NT2/D1 (cell line): ENCODE data around the gene CYB5R4.

ENCODE experiments used
- DNase-seq: peaks from one replicate; pipeline ENCODE4 v3.0.0-alpha.2; 2011; ENCODE audit warnings: low read depth, low spot score
- H3K27me3 ChIP-seq: 2 replicates; pipeline ENCODE4 v1.6.0; 2011; ENCODE audit warnings: mild to moderate bottlenecking; ENCODE audit not compliant: insufficient read length, insufficient read depth
- H3K36me3 ChIP-seq: 2 replicates; pipeline ENCODE4 v1.6.1; 2011; ENCODE audit warnings: mild to moderate bottlenecking, low read length, mixed read lengths; ENCODE audit not compliant: insufficient read depth, insufficient read length
- H3K4me1 ChIP-seq: 2 replicates; pipeline ENCODE4 v1.5.1; 2011; ENCODE audit not compliant: insufficient read depth, insufficient read length
- H3K4me3 ChIP-seq: 2 replicates; pipeline ENCODE4 v1.5.1; 2011; ENCODE audit warnings: low read depth; ENCODE audit not compliant: insufficient read length
- H3K9ac ChIP-seq: 2 replicates; pipeline ENCODE4 v1.6.0; 2011; ENCODE audit warnings: low read depth; ENCODE audit not compliant: insufficient read length
- H3K9me3 ChIP-seq: 2 replicates; pipeline ENCODE4 v1.5.1; 2011; ENCODE audit warnings: mild to moderate bottlenecking, low read length; ENCODE audit not compliant: insufficient read depth
- SUZ12 ChIP-seq: IDR thresholded peaks from 2 replicates; pipeline ENCODE4 v1.6.1; 2011; ENCODE audit not compliant: insufficient read length, insufficient read depth; ENCODE audit errors: extremely low read depth
- YY1 ChIP-seq: IDR thresholded peaks from 2 replicates; pipeline ENCODE4 v1.6.1; 2011; ENCODE audit not compliant: insufficient read length, insufficient read depth
- ZNF274 ChIP-seq: IDR thresholded peaks from 2 replicates; pipeline ENCODE4 v1.6.1; 2011; ENCODE audit warnings: mild to moderate bottlenecking, low read depth, low read length

CYB5R4 gene, protein sequence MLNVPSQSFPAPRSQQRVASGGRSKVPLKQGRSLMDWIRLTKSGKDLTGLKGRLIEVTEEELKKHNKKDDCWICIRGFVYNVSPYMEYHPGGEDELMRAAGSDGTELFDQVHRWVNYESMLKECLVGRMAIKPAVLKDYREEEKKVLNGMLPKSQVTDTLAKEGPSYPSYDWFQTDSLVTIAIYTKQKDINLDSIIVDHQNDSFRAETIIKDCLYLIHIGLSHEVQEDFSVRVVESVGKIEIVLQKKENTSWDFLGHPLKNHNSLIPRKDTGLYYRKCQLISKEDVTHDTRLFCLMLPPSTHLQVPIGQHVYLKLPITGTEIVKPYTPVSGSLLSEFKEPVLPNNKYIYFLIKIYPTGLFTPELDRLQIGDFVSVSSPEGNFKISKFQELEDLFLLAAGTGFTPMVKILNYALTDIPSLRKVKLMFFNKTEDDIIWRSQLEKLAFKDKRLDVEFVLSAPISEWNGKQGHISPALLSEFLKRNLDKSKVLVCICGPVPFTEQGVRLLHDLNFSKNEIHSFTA

DNA sequence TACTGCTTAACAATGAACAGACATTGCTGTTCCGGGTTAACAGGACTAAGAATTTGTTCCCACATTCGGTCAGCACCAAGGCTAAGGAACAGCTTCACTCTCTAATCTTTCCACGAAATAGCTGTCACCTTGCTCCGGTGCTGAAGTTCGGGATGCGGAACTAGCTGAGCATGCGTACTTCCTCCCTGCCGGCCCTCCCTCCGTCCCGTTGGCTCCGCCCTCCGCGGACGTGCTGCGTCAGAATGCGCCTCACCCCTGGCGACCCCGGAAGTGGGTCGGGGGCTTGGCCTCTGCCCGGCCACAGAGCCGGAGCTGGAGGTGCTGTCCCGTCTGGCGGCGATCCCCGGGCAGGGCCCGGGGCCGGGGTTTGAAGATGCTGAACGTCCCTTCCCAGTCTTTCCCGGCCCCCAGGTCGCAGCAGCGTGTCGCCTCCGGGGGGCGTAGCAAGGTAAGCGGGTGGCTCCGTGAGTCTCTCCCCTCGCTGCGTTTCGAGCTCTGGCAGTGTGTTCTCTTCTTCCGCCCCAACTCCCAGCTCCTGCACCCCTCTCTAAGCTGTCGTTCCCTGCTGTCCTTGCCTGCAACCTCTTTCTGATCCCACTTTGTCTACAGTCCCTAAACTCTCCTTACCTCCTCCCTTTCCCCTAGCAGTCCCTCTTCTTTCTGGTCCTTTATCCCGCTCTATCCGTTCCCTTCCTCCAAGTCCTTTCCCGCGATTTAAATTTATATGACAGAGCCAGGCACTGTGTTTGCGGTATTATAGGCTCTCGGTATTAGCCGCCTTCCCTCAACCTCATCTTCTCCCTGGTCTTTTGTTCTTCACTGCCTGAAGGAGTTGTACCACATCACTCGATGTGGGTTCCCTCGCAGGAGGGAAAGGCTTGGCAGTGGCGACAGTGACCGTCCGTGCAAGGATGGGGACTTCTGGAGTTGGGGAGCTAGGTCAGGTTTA, at the start of gene CYB5R4:
TSS of gene CYB5R4 (plus strand) at position 280 of the 949 bp plus-strand sequence. CDS start at position 374, 94 bp downstream.
- no peaks in the 10 kb centered on the region for H3K9me3 ChIP-seq
- H3K4me1 ChIP-seq = no peaks in the 10 kb centered on the region
- peaks cover 11% of the 10 kb centered on the region for H3K27me3 ChIP-seq
- TF ChIP-seq SUZ12 (no peak), ZNF274 (no peak), YY1 (no peak)
- H3K9ac ChIP-seq = peak within 1 kb of the TSS; percentile 91
- H3K36me3 ChIP-seq = peaks cover 5% of the 10 kb centered on the region
- DNase-seq = peak; percentile 85
- H3K4me3 ChIP-seq = peak within 1 kb of the TSS; percentile 80

DNA sequence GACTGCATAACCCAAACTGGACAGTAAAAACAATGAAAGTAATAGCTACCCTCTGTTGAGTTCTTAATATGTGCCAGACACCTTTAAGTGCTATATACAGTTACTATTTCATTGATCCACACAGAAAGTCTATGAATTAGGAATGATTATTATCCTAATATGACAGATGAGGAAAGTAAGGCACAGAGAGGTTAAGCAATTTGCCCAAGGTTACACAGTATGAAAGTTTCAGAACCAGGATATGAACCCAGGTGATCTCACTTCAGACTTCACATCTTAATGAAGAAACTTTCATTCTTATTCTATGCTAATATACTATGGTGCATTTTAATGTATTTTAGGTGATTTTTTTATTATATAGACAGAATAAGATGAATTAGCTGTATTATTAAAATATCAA, 46.9 kb upstream of the CYB5R4 start:
- DNase-seq = no peak
- no peak for TF ChIP-seq ZNF274
- TF ChIP-seq YY1 = no peak
- TF ChIP-seq SUZ12 = no peak
- H3K36me3 ChIP-seq = no peaks in the 10 kb centered on the region
- no peaks in the 10 kb centered on the region for H3K4me1 ChIP-seq
- H3K4me3 ChIP-seq = no peak overlapping the region
- no peaks in the 10 kb centered on the region for H3K27me3 ChIP-seq
- H3K9ac ChIP-seq = no peak overlapping the region
- H3K9me3 ChIP-seq = no peaks in the 10 kb centered on the region

DNA sequence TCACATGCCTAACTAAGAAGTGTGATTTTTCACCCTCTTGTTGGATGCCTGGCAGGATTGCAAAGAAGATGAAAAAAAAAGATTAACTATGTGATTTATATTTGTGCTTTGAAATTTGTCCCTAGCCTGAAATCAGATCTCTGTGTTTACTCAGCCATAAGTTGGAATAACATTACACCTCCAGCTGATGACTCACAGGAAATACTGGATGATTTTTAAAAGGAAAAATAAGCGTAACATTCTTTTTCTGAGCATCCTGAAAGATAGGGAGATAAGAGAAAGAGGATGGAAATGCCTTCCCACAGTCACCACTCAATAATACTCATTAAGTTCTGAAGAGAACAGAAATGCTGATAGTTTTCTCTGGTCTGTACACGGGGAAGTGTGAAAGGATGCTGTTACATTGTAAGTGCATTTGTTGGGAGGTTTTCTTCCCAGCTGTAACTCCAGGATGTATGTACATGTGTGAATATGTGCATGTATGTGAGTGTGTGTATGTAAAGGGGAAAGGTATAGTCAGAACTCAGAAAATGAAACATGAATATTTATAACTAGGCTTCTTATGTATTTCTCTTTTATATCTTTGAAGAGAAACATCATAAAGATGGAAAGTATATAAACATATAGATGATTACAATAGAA, 43.7 kb upstream of the CYB5R4 start:
- no peaks in the 10 kb centered on the region for H3K27me3 ChIP-seq
- H3K9ac ChIP-seq = no peak overlapping the region
- H3K4me3 ChIP-seq = no peak overlapping the region
- H3K36me3 ChIP-seq = no peaks in the 10 kb centered on the region
- TF ChIP-seq ZNF274 (no peak), YY1 (no peak), SUZ12 (no peak)
- no peaks in the 10 kb centered on the region for H3K4me1 ChIP-seq
- H3K9me3 ChIP-seq = no peaks in the 10 kb centered on the region
- DNase-seq = no peak

DNA sequence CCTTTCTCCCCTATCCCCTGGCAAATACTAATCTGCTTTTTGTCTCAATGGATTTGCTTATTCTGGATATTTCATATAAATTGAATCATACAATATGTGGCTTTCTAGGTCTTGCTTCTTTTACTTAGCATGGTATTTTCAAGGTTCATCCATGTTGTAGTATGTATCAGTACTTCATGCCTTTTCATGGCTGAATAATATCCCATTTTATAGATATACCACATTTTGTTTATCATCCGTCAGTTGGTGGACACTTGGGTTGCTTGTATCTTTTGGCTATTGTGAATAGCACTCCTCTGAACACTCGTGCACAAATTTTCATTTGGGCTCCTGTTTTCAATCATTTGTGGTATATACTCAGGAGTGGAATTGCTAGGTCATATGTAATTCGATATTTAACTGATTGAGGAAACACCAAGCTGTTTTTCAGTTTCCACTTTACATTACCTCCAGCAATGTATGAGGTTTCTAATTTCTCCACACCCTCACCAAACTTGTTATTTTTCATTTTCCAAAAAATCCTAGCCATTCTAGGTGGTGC, 36.8 kb upstream of the CYB5R4 start:
- Histone ChIP-seq H3K27me3 (no peaks in the 10 kb centered on the region), H3K36me3 (no peaks in the 10 kb centered on the region), H3K4me1 (no peaks in the 10 kb centered on the region), H3K9ac (no peak overlapping the region), H3K4me3 (no peak overlapping the region), H3K9me3 (no peaks in the 10 kb centered on the region)
- TF ChIP-seq YY1 = no peak
- no peak for TF ChIP-seq SUZ12
- no peak for TF ChIP-seq ZNF274
- no peak for DNase-seq

DNA sequence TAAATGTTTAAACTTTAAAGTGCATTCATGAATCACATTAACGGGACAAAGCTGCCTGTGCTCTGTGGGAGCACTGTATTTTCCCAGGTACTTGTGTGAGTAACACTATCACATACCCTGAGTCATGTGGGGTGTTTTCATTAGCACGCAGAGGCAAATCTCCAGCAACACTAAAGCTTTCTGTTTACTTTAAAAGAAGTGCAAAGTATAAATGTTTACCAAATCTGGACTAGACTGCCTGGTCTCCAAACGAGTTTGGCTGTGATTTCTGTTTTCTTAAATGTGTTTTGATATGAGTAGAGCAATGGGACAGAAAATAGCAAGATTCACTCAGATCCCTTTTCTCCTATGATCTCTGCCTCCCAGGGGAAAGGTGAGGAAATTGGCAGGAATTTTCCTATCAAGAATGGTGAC, 35.1 kb upstream of the CYB5R4 start:
- no peak for DNase-seq
- H3K4me3 ChIP-seq = no peak overlapping the region
- no peaks in the 10 kb centered on the region for H3K9me3 ChIP-seq
- H3K9ac ChIP-seq = no peak overlapping the region
- H3K27me3 ChIP-seq = no peaks in the 10 kb centered on the region
- no peaks in the 10 kb centered on the region for H3K4me1 ChIP-seq
- no peaks in the 10 kb centered on the region for H3K36me3 ChIP-seq
- TF ChIP-seq ZNF274 = no peak
- TF ChIP-seq YY1 = no peak
- no peak for TF ChIP-seq SUZ12

DNA sequence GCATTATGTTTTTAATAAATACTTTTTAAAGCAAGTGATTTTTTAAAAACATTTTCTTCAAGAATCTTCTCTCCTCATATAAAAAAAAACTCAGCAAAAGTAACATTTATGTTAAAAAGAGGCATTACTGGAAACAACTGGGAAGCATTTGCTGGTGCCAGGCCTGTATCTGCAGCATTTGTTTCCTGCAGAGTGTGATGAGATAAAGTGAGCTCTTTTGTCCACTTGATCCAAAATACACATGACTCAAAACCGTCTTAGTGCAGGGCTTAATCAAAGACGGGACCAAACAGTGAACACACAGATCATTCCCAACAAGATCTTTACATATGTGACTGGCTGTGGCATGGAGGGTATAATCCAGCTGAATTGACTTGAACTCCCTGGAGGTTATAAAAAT, 34.7 kb upstream of the CYB5R4 start:
- no peak overlapping the region for H3K9ac ChIP-seq
- H3K4me3 ChIP-seq = no peak overlapping the region
- no peaks in the 10 kb centered on the region for H3K36me3 ChIP-seq
- no peaks in the 10 kb centered on the region for H3K4me1 ChIP-seq
- no peaks in the 10 kb centered on the region for H3K27me3 ChIP-seq
- H3K9me3 ChIP-seq = no peaks in the 10 kb centered on the region
- no peak for DNase-seq
- TF ChIP-seq YY1 (no peak), ZNF274 (no peak), SUZ12 (no peak)
